ENCODE measurements around the gene PPM1H.
"Not testable (repeated sequence)": the region's sequence is repeated elsewhere in the genome, so short reads cannot be mapped to it uniquely, and the experiment has no call there.

Gene PPM1H

DNA sequence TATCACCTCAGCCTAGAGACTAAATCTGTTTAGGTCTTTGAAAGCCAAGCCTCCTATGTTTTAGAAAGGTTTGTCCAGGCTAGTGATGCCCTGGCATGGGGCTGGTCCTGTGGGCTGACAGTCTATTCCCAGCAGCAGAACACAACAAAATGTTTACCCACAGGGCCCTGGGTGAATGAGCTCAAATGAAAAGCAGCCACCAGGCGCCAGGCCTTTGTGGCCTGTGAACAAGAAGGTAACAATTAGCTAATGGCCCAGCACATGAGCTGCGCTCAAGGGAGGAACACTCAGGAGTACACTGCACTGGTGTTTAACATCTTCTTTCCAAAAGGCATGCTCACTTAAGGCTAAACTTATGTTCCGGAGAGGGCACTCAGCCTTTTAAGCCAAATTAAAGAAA is 266.2 kb downstream of the PPM1H start:
- DNase-seq, result no peak

DNA sequence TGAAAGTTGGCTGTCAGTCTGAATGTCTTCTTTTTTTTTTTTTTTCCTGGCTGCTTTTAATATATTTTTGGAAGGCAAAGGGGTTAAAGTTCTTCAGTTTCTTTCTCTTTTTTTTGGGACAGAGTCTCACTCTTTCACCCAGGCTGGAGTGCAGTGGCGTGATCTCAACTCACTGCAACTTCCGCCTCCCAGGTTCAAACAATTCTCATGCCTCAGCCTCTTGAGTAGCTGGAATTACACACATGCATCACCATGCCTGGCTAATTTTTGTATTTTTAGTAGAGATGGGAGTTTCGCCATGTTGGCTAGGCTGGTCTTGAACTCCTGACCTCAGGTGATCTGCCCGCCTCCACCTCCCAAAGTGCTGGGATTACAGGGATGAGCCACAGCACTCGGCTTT is 270.0 kb downstream of the PPM1H start:
- not testable (repeated sequence) for DNase-seq

DNA sequence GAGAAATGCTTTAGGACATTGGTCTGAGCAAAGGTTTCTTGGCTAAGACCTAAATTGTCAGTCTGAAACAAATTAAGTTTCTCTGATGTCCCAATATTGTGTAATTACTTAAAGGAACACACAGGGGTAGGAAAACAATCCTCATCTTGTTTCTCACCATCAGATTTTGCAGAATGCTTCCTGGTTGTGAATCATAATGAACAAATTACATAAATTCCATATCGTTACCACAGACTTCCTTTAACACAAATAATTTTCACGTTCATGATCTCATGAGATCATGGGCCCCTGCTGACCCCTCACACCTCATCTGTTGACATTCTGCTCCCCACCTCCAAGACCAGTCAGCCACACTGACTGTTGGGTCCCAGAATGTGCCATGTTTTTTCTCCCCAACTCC is 274.2 kb downstream of the PPM1H start:
- no peak for DNase-seq

DNA sequence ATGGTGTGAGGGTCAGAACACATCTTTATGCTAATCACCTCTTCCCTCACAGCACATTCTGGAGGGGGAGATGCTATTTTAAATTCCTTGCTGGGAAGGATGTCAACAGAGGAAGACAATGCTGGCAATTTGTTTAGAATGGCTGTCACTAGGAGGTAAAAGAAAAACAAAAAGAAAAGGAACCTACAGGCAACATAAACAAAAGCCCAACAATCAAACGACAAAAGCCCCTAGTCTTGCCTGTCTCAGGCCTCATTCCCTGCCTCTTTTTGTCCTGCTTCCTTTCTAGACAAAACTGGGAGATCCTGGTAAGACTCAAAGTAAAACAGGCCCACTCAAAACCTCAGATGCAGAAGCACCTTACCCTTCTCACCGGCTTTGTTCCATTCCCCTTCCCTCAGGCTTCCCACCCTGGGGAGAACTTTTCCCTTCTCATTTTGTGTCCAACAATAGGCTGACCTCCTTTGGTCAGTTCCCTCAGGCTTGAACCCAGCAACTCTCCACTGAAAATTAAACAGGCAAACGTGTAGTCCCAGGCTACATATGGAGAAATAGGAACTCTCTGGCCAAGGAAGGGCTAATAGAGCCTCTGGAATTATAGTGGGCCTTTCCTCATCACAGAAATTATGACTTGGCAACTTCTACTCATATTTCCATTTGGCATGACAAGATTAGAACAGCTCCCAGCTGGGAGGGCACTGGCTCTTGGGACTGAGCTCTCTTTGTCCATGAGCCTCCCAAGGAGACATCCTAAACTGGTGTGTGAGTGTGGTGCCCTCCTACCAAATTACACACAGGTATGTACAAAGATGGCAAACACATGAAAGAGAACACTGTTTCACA is 275.3 kb downstream of the PPM1H start:
- no peak for DNase-seq

DNA sequence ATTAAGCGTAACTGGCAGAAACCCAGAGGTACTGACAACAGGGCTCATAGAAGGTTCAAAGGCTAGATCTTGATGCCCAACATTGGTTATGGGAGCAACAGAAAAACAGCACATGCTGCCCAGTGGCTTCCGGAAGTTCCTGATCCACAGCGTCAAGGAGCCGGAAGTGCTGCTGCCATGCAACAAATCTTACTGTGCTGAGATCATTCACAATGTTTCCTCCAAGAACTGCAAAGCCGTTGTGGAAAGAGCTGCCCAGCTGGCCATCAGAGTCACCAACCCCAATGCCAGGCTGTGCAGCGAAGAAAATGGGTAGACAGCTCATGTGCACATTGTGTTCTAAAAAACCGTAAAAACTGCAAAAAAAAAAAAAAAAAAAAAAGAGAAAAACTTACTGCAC is 276.0 kb downstream of the PPM1H start:
- DNase-seq, result no peak

DNA sequence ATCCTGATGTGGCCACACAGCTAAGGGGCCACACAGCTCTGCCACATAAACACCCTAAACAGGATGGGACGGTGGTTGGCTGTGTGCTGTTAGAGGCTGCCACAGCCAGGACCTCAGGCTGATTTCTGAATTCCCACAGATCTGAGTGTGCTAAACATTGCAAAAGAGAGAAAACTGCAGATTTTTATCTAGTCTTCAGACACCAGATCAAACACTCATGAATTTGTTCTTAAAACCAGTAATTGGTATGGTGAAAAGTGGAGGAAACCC is 277.7 kb downstream of the PPM1H start:
- DNase-seq, result no peak

DNA sequence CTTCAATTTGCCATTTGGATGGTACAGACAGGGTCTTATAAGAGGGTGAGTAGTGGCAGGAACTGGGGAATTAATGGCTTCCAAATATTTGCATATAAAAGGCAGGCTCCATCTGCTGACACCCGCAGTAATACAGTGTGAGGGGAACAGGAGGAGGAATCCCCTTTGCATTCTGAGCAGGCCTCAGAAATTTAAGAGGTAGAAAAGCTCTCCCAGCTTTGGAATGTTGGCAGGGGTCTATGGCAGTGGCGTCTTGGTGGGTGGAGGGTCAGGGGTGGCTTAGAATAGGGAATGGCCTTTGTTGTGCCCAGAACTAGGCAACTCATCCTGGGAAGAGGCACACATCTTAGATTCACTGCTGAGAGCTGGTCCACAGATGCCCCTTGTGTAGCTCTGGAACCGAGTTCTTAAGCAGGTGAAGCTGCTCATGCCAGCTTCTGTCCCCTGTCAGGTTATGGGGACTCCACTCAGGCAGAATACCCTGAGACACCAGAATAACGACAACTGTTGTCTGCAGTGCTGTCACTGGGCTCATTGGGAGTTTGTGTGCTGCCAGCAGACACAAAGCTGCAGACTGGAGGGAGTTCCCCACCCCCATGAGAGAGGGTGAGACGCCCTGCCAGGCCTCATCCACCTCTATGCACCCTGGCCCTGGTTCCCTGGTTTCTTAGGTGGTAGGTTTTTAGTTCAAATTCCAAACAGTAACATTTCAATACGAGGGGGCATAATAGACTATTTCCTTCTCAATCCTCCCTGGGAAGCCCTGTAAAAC is 278.2 kb downstream of the PPM1H start:
- no peak for DNase-seq

DNA sequence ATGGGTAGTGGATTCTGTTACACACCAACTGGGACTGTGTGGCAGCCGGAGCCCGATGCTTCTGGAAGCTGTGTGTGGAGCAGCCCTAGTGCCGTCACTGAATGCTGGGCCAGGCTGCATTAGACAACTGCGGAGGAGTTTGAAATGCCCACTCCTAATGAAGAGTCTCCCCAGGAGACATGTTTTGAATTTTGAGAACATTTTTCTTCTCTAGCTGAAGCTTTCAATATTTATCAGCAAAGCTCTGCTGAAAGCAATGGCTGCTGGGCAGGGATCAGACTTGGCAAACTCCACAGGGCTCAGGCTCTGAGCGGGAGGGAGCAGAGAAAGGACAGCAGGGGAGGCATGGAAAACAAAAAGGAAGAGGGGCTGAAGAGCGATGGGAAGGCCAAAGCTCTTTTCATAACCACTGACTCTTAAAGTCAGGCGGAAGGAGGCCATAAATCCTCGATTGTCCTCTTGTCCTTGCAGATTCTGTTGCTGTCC is 279.2 kb downstream of the PPM1H start:
- DNase-seq, result no peak

DNA sequence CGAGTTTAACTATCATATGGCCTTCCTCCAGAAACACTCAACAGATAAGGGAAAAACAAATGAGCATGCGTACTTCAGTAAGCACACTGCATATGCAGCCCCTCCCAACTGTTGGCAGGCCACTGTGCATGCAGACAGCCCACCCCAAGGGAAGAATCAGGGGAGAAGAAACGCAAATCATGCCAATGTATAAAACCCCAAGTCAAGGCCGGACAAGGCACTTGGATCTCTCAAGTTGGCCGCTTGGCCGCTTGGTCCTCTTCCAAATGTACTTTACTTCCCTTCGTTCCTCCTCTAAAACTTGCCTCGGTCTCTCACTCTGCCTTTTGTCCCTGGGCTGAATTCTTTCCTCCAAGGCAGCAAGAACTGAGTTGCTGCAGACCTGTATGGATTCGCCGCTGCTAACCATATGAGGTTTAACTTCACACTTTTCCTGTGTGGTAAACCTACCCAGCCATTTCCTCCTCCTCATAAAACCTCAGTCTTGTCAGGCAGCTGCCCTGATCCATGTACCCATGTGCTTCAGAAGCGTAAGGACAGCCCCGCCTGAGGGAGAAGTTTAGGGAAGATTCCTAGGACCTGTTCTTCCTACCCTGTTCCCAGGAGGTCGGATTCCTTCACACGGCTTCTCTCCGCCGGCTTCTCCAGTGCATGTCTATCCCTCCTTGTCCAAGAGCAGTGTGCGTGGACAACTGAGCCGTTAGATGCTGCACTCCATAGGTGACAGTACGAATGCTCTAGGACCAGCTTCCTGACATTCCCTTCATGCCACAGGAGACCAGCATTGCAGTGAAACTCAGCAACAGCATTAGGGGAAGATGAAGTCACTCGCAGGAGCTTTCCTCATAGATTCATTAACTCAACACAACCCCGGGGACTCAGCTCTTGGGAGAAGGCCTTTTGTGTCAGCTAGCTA is 280.4 kb downstream of the PPM1H start:
- DNase-seq, result no peak

DNA sequence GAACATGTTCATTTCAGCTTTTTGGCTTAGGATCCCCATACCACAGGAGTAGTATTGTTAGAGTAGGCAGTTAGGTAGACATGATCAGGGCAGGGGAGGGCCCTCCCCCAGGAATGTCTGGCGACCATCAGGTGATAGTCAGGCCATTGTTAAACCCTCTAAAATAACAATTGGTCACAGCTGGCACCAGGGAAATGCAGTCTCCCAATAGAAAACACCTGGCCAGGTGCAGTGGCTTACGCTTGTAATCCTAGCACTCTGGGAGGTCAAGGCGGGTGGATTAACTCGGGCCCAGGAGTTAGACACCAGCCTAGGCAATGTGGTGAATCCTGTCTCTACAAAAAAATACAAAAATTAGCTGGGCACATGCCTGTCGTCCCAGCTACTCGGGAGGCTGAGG is 281.2 kb downstream of the PPM1H start:
- DNase-seq, result no peak

DNA sequence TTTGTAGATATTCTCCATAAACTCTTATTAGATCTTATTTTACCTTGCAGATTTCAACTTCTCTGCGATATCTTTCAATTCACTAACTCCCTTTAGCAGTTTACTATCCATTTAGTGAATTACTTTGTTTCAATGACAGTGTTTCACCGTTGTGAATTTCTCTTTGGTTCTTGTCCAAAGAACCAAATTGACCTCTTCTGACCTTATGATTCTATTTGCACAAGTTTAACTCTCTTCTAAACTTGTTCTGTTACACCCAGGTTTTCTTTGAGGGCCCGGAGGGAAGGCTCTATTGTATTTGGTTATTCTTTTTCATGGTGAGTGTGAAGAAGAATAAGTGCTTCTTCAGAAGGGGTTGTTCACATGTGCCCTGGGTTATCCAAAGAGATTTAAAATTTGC is 281.6 kb downstream of the PPM1H start:
- DNase-seq, result no peak

DNA sequence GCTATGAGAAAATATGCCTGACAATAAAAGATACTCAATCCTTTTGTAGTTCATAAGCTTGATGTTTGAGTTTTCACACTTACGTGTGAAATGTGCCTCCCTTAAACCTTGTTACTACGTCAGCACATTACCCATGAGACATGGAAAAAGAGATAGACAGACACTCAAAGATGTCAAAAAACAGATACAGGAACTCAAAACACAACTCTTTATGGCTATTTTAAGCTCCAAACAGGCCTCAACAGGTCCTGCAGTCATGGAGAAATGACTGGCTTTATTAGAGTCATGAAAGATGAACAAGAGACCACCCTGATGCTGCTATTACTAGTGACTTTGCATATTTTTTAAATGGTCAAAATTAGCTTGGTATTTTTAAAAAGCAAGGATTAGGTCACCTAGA is 283.8 kb downstream of the PPM1H start:
- no peak for DNase-seq

DNA sequence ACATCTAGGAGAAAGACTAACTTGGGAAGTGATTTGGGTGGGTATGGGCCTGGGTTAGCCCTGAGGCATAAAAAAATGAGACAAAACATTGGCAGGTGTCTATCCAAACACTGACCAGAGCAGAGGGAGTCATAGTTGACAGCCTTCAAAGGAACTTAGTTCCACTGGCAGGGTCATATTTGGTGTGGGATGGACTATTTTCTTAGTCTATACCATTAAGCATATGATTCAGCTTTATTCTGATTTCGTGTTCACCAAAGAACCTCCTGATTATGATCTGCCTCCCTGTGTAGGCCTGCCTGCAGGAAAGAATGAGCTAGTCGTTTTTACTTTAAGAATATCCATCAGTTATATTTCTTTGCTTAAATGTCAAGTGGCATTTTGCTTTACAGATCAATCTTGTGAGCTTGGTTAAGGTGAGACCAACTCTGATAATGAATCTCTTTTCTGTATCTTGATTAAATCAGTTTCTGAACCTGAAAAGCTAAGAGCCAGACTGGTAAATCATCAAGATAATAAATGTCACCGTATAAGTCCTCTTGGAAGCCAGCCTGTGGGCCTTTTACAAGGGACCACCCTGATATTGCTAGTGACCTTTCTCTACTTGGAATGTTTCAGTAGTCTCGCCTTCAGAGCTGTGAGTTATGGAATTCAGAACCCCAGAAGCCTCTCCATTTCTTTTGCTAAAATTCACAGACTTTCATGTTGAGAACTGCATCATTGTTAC is 285.4 kb downstream of the PPM1H start:
- no peak for DNase-seq

DNA sequence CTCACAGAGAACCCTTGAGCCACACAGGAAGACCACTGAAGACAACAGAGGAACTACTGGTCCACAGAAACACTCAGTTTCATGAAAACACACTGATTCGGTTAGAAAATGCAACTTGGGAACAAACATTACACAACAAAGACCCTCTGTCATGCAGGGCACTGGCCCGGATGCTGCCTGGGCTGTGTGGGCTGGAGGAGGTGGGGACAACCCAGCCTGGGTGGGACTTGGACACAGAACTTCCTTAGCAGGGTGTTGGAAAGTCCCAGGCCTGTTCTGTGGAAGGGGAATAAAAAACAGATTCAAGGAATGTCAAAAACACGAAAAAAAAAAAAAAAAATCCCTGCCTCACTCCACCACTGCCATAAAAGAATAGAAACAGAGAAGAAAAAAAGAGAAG is 287.4 kb downstream of the PPM1H start:
- no peak for DNase-seq

DNA sequence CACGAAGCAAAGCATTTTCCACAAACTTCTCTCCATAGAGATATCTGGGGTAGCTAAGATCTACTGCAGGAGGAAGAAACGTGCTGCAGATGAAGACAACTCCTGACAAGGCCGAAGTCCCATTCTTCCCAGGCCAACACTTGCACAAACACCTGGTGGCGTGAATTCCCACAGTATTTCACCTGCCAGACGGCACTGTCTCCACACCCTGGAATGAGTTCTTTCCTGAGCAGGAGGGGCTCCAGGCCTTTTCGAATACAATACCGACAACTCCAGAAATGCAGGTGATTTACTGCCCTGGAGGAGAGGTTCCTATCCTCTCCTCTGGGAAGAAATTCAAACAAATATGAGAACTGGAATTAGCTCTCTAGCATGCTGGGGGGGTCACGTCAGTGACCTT is 288.4 kb downstream of the PPM1H start:
- DNase-seq, result no peak

DNA sequence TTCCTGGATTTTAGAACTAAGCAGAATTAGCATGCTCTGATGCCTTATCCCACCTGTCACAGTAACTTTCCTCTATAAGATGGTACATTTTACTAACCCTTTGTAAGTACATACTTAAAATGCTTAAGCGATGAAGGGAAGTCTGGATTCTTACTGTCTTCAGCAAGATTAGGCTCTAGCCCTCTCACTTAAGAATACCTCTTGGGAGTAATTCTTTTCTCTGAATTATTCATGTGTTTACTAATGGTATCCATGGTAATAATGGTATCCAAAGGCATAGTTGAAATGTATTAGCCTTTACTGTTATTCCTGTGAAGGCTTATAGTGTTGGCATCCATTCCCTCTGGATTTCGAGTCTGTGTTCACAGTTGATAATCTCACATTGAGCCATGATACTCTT is 291.5 kb downstream of the PPM1H start:
- DNase-seq, result no peak

DNA sequence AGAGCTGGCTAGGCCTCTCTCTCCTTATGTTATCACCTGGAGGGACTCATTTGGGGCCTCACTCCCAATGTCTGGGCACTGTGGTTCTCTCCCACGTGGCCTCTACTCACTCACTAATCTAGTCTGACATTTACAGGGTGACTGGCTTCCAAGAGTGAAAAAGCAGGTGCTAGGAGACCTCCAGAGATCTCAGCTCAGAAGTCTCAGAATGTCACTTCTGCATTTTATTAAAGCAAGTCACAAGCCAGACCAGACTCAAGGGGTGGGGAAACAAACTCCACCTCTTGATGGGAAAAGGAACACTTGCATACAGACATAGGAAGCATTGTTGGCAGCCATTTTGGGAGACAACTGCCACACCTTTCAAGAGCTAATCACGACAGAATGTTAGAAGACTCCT is 292.5 kb downstream of the PPM1H start:
- no peak for DNase-seq

DNA sequence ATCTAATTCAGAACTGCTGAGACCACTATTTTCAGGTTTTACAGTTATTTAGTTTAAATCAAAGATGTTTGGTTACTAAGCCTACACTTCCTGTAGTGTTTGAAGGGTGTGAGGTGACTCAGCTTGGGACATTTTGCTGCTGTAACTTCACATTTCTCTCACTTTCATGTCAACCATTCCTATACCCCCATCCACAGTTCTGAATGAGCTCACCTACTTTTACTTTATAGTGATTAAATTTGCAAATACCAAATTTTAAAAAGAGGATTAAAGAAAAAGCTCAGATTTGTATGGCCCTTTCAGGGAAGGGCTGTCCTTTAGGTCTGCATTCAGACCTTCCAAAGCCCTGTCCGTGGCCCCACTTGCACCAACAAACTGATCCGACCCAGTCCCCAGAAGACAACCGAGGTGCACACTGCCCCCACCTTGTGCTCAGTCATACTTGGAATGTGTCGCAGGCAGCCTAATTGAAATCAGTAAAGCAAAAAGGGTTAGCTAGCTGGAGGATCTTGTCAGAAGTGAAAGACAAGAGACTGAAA is 294.0 kb downstream of the PPM1H start:
- DNase-seq, result no peak

DNA sequence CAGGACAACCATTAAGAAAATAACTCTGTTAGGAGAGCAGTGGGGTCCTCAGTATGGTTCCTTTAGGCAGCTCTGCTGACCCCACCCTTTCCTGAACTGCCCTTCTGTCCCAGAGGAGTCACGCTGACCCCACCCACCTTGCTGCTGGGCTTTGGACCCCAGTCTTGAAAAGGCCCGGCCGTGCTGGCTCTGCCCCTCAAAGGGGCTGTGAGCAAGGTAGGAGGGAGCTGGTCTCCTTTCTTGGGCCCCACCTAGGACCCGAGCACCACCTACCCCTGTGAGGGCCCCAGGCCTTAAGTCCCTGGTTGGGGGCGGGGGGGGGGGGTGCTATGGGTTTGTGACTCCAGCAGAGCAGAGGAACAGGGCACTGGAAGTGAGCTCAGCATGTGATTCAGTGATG is 297.3 kb downstream of the PPM1H start:
- no peak for DNase-seq

DNA sequence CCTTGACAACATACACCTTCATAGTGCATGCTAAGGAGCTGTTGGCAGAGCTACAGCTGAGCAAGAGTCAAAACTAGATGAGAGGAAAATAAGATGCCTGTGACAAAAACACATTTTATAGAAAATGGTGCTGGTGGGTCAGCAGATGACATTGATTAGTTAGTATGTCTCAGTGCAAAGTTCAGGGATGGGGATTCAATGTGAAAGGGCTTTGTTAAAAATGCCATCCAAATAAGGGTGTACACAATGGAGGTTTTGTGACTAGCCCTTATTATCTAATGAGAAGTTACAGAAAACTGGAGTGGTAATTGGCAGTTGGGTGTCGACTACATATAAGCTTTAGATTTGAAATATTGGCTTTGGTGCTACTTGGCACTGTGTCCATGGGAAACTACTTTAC is 299.3 kb downstream of the PPM1H start:
- no peak for DNase-seq

DNA sequence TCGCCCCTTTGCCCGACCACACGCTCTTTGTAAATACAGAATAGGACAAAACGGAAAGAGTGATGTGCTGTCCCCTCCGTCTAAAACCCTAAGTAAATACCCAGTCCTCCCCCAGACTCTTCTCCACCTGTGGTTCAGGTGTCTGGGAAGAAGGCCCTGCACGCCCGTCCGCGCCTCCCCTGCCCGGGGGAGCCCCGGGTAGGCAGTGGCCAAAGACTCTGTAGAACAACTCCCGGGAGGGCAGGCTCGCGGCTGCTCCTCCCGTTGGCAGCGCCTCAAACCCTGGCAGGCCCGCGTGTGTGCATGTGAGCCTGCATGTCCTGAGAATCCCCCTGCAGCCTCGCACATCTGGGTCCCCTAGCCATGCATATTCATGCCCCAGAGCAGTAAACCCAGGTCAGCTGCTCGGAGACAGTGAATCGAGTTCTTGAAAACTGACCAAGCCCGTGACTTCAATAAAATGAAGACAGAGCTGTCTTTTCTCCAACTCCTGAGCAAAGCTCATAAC is 302.5 kb downstream of the PPM1H start:
- no peak for DNase-seq

All from activated CD4-positive, CD25-positive, alpha-beta regulatory T cell treated with anti-CD3 and anti-CD28 coated beads, Interleukin-2, amount 50 U/mL, for 72 hours (primary cell).